ENCODE measurements around the gene EPHA8. TPM values are rescaled to one million over a fixed set of nuclear protein-coding genes. Genes with fewer than 3 reads are reported as not detected.

EPHA8 gene
- total RNA-seq, 1 donor from 2014 or later = 0.69 TPM

DNA sequence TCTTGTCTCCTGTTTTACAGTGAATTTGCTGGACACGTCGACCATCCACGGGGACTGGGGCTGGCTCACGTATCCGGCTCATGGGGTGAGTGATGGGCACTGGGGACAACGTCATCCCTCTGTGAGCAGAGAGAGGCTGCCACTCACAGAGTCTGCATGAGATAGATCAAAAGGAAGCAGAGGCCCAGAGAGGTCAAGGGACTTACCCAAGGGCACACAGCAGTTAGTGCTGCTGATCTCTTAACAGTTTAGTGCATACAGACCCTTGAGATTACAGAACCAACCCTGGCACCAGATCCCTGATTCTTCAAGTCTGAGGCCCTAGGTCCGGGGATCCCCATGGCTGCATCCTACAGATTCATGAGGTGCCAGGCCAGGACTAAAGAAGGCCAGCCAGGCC is 6.0 kb downstream of the EPHA8 start:
- peaks cover 12% of the 10 kb centered on the region for H3K4me1 Mint-ChIP-seq (ENCODE audit: low read depth, unreplicated experiment)

DNA sequence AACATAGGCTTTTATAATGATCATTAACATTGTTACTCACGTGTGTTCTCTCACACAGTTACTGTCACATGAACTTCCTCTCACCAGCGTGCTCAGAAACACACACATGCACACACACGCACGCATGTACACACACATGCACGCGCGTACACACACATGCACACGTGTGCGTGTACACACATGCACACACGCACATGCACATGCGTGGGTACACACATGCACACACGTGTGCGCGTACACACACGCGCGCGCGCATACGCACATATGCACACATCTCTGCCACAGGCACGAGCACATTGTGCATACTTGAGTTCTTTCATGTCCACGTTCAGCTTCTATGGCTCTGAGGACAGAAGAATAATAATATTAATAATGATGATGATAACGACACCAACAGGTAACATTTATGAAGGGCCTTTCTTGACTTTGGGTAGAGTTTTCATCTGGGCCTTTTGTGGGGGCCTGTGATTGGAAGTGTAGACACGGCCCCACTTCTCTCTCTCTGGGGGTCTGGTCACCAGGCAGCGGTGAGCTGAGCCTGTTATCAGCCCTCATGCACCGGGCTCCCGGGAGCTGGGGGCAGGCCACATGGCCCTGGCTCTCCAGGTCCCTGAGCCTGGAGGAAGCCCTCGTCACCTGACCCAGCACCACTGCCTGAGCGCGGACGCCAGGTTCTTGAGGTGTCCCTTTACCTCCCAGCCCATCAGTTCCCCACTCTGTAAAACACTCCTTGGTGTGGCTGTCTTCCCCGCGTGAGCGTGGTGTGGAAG is 7.0 kb downstream of the EPHA8 start:
- H3K27me3 Mint-ChIP-seq (ENCODE audit: unreplicated experiment) = peaks cover 13% of the 10 kb centered on the region
- H3K4me3 Mint-ChIP-seq (ENCODE audit: unreplicated experiment) = no peak overlapping the region
- H3K9me3 Mint-ChIP-seq (ENCODE audit: unreplicated experiment) = peaks cover 2% of the 10 kb centered on the region
- TF ChIP-seq, protein P1, sequence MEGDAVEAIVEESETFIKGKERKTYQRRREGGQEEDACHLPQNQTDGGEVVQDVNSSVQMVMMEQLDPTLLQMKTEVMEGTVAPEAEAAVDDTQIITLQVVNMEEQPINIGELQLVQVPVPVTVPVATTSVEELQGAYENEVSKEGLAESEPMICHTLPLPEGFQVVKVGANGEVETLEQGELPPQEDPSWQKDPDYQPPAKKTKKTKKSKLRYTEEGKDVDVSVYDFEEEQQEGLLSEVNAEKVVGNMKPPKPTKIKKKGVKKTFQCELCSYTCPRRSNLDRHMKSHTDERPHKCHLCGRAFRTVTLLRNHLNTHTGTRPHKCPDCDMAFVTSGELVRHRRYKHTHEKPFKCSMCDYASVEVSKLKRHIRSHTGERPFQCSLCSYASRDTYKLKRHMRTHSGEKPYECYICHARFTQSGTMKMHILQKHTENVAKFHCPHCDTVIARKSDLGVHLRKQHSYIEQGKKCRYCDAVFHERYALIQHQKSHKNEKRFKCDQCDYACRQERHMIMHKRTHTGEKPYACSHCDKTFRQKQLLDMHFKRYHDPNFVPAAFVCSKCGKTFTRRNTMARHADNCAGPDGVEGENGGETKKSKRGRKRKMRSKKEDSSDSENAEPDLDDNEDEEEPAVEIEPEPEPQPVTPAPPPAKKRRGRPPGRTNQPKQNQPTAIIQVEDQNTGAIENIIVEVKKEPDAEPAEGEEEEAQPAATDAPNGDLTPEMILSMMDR (IDR thresholded peaks at IDR 0.05; ENCODE audit: partially characterized antibody, unreplicated experiment) = no peak
- peak overlapping the region; percentile 33 for H3K27ac Mint-ChIP-seq (ENCODE audit: unreplicated experiment)
- H3K4me1 Mint-ChIP-seq (ENCODE audit: low read depth, unreplicated experiment) = peaks cover 10% of the 10 kb centered on the region
- no peak for DNase-seq
- no peaks in the 10 kb centered on the region for H3K36me3 Mint-ChIP-seq (ENCODE audit: unreplicated experiment)

More for the DNA sequence above, 6.0 kb downstream of the EPHA8 start:
- Mint-ChIP-seq H3K9me3 (ENCODE audit: unreplicated experiment) (peaks cover 2% of the 10 kb centered on the region), H3K36me3 (ENCODE audit: unreplicated experiment) (no peaks in the 10 kb centered on the region), H3K27ac (ENCODE audit: unreplicated experiment) (no peak overlapping the region), H3K4me3 (ENCODE audit: unreplicated experiment) (no peak overlapping the region), H3K27me3 (ENCODE audit: unreplicated experiment) (peaks cover 15% of the 10 kb centered on the region)
- no peak for DNase-seq
- TF ChIP-seq, protein P1 (IDR thresholded peaks at IDR 0.05; ENCODE audit: partially characterized antibody, unreplicated experiment) = no peak

DNA sequence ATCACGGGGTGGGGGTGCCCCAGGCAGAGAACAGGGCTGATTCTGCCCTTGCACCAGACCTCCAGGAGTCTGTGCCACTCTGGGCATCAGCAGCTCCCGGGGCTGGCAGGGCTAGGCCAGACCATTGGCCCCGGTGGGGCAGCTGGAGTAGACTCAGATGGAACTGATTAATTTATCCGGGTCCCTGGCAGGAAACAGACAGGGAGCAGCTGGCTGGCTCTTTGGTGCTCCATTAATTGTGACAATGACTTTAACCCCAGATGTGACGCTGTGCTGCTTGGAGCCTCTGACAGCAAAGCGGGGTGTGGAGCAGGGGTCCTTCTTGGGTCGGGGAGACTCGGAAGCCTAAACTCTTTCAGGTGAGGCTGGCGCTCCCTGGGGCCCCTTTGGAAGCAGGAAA is 9.5 kb downstream of the EPHA8 start:
- Mint-ChIP-seq H3K27me3 (ENCODE audit: unreplicated experiment) (peaks cover 12% of the 10 kb centered on the region), H3K4me1 (ENCODE audit: low read depth, unreplicated experiment) (peaks cover 6% of the 10 kb centered on the region), H3K27ac (ENCODE audit: unreplicated experiment) (no peak overlapping the region), H3K9me3 (ENCODE audit: unreplicated experiment) (peaks cover 7% of the 10 kb centered on the region), H3K36me3 (ENCODE audit: unreplicated experiment) (no peaks in the 10 kb centered on the region), H3K4me3 (ENCODE audit: unreplicated experiment) (no peak overlapping the region)
- TF ChIP-seq, protein P1 (IDR thresholded peaks at IDR 0.05; ENCODE audit: partially characterized antibody, unreplicated experiment) = no peak
- no peak for DNase-seq

DNA sequence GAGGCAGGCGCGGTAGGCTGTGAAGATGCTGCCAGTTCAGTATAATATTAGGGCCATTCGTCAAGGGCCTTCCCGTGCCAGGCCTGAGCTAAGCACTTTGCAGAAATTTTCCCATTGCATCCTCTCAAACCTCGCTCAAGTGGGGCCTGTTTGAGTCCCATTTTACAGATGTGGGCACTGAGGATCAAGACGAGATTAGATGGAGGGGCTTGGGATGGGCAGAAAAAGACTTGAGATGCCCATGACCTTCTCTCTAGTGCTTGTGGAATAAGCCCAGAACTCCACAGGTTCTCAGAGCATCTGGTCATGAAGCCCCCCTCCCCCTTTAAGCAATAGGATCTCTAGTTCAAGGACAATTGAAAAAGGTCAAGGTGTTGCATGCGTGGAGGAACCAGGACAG is 9.9 kb downstream of the EPHA8 start:
- H3K27ac Mint-ChIP-seq (ENCODE audit: unreplicated experiment) = no peak overlapping the region
- H3K4me3 Mint-ChIP-seq (ENCODE audit: unreplicated experiment) = no peak overlapping the region
- no peak for DNase-seq
- peaks cover 11% of the 10 kb centered on the region for H3K9me3 Mint-ChIP-seq (ENCODE audit: unreplicated experiment)
- peaks cover 6% of the 10 kb centered on the region for H3K4me1 Mint-ChIP-seq (ENCODE audit: low read depth, unreplicated experiment)
- H3K36me3 Mint-ChIP-seq (ENCODE audit: unreplicated experiment) = no peaks in the 10 kb centered on the region
- TF ChIP-seq, protein P1 (IDR thresholded peaks at IDR 0.05; ENCODE audit: partially characterized antibody, unreplicated experiment) = no peak
- peaks cover 12% of the 10 kb centered on the region for H3K27me3 Mint-ChIP-seq (ENCODE audit: unreplicated experiment)

GRCh38 chr1:22575532-22576149 is 12.4 kb downstream of the EPHA8 start:
- Mint-ChIP-seq H3K9me3 (ENCODE audit: unreplicated experiment) (peaks cover 14% of the 10 kb centered on the region), H3K4me3 (ENCODE audit: unreplicated experiment) (no peak overlapping the region), H3K4me1 (ENCODE audit: low read depth, unreplicated experiment) (peaks cover 4% of the 10 kb centered on the region), H3K27ac (ENCODE audit: unreplicated experiment) (no peak overlapping the region), H3K36me3 (ENCODE audit: unreplicated experiment) (no peaks in the 10 kb centered on the region), H3K27me3 (ENCODE audit: unreplicated experiment) (peaks cover 23% of the 10 kb centered on the region)
- DNase-seq = no peak
- TF ChIP-seq, protein P1 (IDR thresholded peaks at IDR 0.05; ENCODE audit: partially characterized antibody, unreplicated experiment) = no peak
